ENCODE data around the gene NRXN3. TPM values are rescaled to one million over a fixed set of nuclear protein-coding genes. Genes with fewer than 3 reads are reported as not detected.
A peak's percentile ranks its signal among the peaks of the same experiment; 100 is the strongest.

NRXN3 gene
- total RNA-seq, 1 donor from 2014 or later = 5.9 TPM

GRCh38 chr14:79476552-79476951, 1306.4 kb downstream of the NRXN3 start:
- H3K27me3 ChIP-seq = no peaks in the 10 kb centered on the region
- peaks cover 8% of the 10 kb centered on the region for H3K27me3 Mint-ChIP-seq (ENCODE audit: insufficient read depth, low read depth)
- H3K79me2 ChIP-seq (ENCODE audit: low read depth) = no peaks in the 10 kb centered on the region
- H3K4me2 ChIP-seq = no peak overlapping the region
- H3K4me1 ChIP-seq = peaks cover 70% of the 10 kb centered on the region
- H3K9me3 ChIP-seq (ENCODE audit: low read depth) = no peaks in the 10 kb centered on the region
- TF ChIP-seq EZH2phosphoT487 (IDR thresholded peaks at IDR 0.05) (no peak), EZH2 (IDR thresholded peaks at IDR 0.05) (no peak)
- TF ChIP-seq, protein P1, sequence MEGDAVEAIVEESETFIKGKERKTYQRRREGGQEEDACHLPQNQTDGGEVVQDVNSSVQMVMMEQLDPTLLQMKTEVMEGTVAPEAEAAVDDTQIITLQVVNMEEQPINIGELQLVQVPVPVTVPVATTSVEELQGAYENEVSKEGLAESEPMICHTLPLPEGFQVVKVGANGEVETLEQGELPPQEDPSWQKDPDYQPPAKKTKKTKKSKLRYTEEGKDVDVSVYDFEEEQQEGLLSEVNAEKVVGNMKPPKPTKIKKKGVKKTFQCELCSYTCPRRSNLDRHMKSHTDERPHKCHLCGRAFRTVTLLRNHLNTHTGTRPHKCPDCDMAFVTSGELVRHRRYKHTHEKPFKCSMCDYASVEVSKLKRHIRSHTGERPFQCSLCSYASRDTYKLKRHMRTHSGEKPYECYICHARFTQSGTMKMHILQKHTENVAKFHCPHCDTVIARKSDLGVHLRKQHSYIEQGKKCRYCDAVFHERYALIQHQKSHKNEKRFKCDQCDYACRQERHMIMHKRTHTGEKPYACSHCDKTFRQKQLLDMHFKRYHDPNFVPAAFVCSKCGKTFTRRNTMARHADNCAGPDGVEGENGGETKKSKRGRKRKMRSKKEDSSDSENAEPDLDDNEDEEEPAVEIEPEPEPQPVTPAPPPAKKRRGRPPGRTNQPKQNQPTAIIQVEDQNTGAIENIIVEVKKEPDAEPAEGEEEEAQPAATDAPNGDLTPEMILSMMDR (IDR thresholded peaks at IDR 0.05) = no peak
- H3K36me3 ChIP-seq = no peaks in the 10 kb centered on the region
- DNase-seq (ENCODE audit: low spot score) = no peak
- H3K9me3 Mint-ChIP-seq = no peaks in the 10 kb centered on the region
- H3K4me3 ChIP-seq = no peak overlapping the region
- H3K27ac Mint-ChIP-seq = no peak overlapping the region
- H3K4me3 Mint-ChIP-seq = no peak overlapping the region
- H3K9ac ChIP-seq = no peak overlapping the region
- H2AFZ ChIP-seq (replicated peaks) = no peak overlapping the region
- peaks cover 31% of the 10 kb centered on the region for H3K4me1 Mint-ChIP-seq
- no peak overlapping the region for H3K27ac ChIP-seq
- H3K36me3 Mint-ChIP-seq = no peaks in the 10 kb centered on the region
- no peaks in the 10 kb centered on the region for H4K20me1 ChIP-seq (ENCODE audit: low read depth)
- H3F3A ChIP-seq (ENCODE audit: low read depth) = peaks cover 27% of the 10 kb centered on the region

- peaks cover 31% of the 10 kb centered on the region for H3K4me1 Mint-ChIP-seq
- Histone ChIP-seq H4K20me1 (ENCODE audit: low read depth) (no peaks in the 10 kb centered on the region), H3K9ac (no peak overlapping the region), H3K4me3 (no peak overlapping the region), H3K79me2 (ENCODE audit: low read depth) (no peaks in the 10 kb centered on the region), H3K9me3 (ENCODE audit: low read depth) (no peaks in the 10 kb centered on the region), H3K27ac (no peak overlapping the region), H3K4me2 (no peak overlapping the region), H3K27me3 (no peaks in the 10 kb centered on the region), H3K4me1 (peaks cover 62% of the 10 kb centered on the region), H3K36me3 (no peaks in the 10 kb centered on the region), H3F3A (ENCODE audit: low read depth) (peaks cover 4% of the 10 kb centered on the region), H2AFZ (replicated peaks) (no peak overlapping the region)
- TF ChIP-seq EZH2phosphoT487 (IDR thresholded peaks at IDR 0.05) = no peak
- TF ChIP-seq, protein P1 (IDR thresholded peaks at IDR 0.05) = no peak
- TF ChIP-seq EZH2 (IDR thresholded peaks at IDR 0.05) = no peak
- peaks cover 2% of the 10 kb centered on the region for H3K9me3 Mint-ChIP-seq
- no peak for DNase-seq (ENCODE audit: low spot score)
- no peak overlapping the region for H3K4me3 Mint-ChIP-seq
- H3K27ac Mint-ChIP-seq = no peak overlapping the region
- no peaks in the 10 kb centered on the region for H3K36me3 Mint-ChIP-seq
- H3K27me3 Mint-ChIP-seq (ENCODE audit: insufficient read depth, low read depth) = peaks cover 2% of the 10 kb centered on the region
These were observed 1310.0 kb downstream of the NRXN3 start for GRCh38 chr14:79480212-79480611.

DNA sequence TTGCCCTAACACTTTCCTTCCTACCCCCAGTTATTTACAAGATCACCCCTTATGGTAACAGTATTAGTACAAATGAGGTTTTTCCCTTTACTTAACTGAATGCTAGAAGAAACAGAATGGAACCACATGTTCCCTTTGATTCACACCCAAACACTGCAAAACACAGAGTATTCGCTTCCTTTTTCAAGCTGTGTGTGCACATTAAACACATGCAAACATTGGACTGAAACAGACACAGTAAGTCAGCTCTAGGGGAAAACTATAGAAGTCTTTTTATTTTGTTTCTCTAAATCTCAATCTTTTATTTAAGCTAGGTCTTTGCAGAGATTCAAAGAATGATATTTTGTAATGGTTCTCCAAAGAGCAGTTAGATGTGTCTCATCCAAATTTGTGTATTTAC, 1312.7 kb downstream of the NRXN3 start:
- H3K36me3 ChIP-seq = no peaks in the 10 kb centered on the region
- H3K79me2 ChIP-seq (ENCODE audit: low read depth) = no peaks in the 10 kb centered on the region
- no peak for DNase-seq (ENCODE audit: low spot score)
- H3K4me3 Mint-ChIP-seq = no peak overlapping the region
- peaks cover 2% of the 10 kb centered on the region for H3K9me3 Mint-ChIP-seq
- H3K27ac Mint-ChIP-seq = peak overlapping the region; percentile 3
- H3K4me1 Mint-ChIP-seq = peaks cover 30% of the 10 kb centered on the region
- no peaks in the 10 kb centered on the region for H3K9me3 ChIP-seq (ENCODE audit: low read depth)
- H3K4me2 ChIP-seq = no peak overlapping the region
- H3K27me3 Mint-ChIP-seq (ENCODE audit: insufficient read depth, low read depth) = peaks cover 2% of the 10 kb centered on the region
- no peak overlapping the region for H3K4me3 ChIP-seq
- no peak overlapping the region for H3K27ac ChIP-seq
- TF ChIP-seq, protein P1 (IDR thresholded peaks at IDR 0.05) = no peak
- no peak for TF ChIP-seq EZH2phosphoT487 (IDR thresholded peaks at IDR 0.05)
- no peak for TF ChIP-seq EZH2 (IDR thresholded peaks at IDR 0.05)
- no peak overlapping the region for H2AFZ ChIP-seq (replicated peaks)
- H3K27me3 ChIP-seq = no peaks in the 10 kb centered on the region
- H3K36me3 Mint-ChIP-seq = no peaks in the 10 kb centered on the region
- no peaks in the 10 kb centered on the region for H4K20me1 ChIP-seq (ENCODE audit: low read depth)
- H3K4me1 ChIP-seq = peaks cover 44% of the 10 kb centered on the region
- H3F3A ChIP-seq (ENCODE audit: low read depth) = peaks cover 4% of the 10 kb centered on the region
- no peak overlapping the region for H3K9ac ChIP-seq
